ENCODE data around the gene HMX2.
"Not testable (repeated sequence)": the region's sequence is repeated elsewhere in the genome, so short reads cannot be mapped to it uniquely, and the experiment has no call there.

DNA sequence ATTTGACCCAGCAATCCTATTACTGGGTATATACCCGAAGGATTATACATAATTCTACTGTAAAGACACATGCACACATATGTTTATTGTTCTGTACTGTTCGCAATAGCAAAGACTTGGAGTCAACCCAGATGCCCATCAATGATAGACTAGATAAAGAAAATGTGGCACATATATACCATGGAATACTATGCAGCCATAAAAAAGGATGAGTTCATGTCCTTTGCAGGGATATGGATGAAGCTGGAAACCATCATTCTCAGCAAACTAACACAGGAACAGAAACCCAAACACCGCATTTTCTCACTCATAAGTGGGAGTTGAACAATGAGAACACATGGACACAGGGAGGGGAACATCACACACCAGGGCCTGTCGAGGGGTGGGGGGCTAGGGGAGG is 30.5 kb downstream of the HMX2 start:
- not testable (repeated sequence) for TF ChIP-seq EP300, POLR2A (IDR thresholded peaks at IDR 0.05)
- TF ChIP-seq, protein P1, sequence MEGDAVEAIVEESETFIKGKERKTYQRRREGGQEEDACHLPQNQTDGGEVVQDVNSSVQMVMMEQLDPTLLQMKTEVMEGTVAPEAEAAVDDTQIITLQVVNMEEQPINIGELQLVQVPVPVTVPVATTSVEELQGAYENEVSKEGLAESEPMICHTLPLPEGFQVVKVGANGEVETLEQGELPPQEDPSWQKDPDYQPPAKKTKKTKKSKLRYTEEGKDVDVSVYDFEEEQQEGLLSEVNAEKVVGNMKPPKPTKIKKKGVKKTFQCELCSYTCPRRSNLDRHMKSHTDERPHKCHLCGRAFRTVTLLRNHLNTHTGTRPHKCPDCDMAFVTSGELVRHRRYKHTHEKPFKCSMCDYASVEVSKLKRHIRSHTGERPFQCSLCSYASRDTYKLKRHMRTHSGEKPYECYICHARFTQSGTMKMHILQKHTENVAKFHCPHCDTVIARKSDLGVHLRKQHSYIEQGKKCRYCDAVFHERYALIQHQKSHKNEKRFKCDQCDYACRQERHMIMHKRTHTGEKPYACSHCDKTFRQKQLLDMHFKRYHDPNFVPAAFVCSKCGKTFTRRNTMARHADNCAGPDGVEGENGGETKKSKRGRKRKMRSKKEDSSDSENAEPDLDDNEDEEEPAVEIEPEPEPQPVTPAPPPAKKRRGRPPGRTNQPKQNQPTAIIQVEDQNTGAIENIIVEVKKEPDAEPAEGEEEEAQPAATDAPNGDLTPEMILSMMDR (IDR thresholded peaks at IDR 0.05), result not testable (repeated sequence)

Measured in suprapubic skin (tissue), 3 donors.